WTC11 (cell line): Measurements from ENCODE around the gene LHFPL2. TPM values are rescaled to one million over a fixed set of nuclear protein-coding genes. Genes with fewer than 3 reads are reported as not detected.

Experiments used
- ATAC-seq: fragments of 200-7000 bp; cut with Tn5 transposase; 2 replicates; pipeline ENCODE4 v1.10.0; 2021; ENCODE audit warnings: mild to moderate bottlenecking, moderate library complexity
- CTCF ChIA-PET: fragments of 300-600 bp; sonication (Branson Sonifier 250); formaldehyde crosslinking; loops from one replicate; lab custom pipeline; 2021; ENCODE audit warnings: antibody characterized with exemption; lab: Charles Lee
- POLR2A ChIA-PET: fragments of 350-600 bp; sonication (Branson Sonifier 250); formaldehyde crosslinking; loops from one replicate; lab custom pipeline; 2021; ENCODE audit warnings: antibody characterized with exemption; lab: Charles Lee
- DNase-seq: peaks from one replicate; pipeline ENCODE4 v3.0.0; 2021; ENCODE audit warnings: low spot score
- H3K27ac Mint-ChIP-seq: 2 replicates; pipeline ENCODE4 v1.8.0; 2021; ENCODE audit warnings: mixed read lengths
- H3K27me3 Mint-ChIP-seq: 2 replicates; pipeline ENCODE4 v1.8.0; 2021; ENCODE audit warnings: low read depth, mild to moderate bottlenecking, moderate library complexity, mixed read lengths
- H3K36me3 Mint-ChIP-seq: 2 replicates; pipeline ENCODE4 v1.8.0; 2021; ENCODE audit warnings: mixed read lengths
- H3K4me1 Mint-ChIP-seq: 2 replicates; pipeline ENCODE4 v1.8.0; 2022; ENCODE audit warnings: mixed read lengths
- H3K4me3 Mint-ChIP-seq: 2 replicates; pipeline ENCODE4 v1.8.0; 2021; ENCODE audit warnings: mild to moderate bottlenecking, moderate library complexity, mixed read lengths
- H3K9me3 Mint-ChIP-seq: 2 replicates; pipeline ENCODE4 v1.8.0; 2021; ENCODE audit warnings: mixed read lengths
- AFF4 ChIP-seq: sonication (generic); formaldehyde crosslinking; IDR thresholded peaks from 2 replicates; pipeline ENCODE4 v1.8.1; 2023; ENCODE audit warnings: mild to moderate bottlenecking, missing genetic modification reagents, borderline replicate concordance
- ARID4B ChIP-seq: sonication (generic); formaldehyde crosslinking; IDR thresholded peaks from 2 replicates; pipeline ENCODE4 v1.8.0; 2023; ENCODE audit warnings: missing genetic modification reagents, mild to moderate bottlenecking, borderline replicate concordance
- CREM ChIP-seq: sonication (generic); formaldehyde crosslinking; IDR thresholded peaks from 2 replicates; pipeline ENCODE4 v1.8.1; 2022; ENCODE audit warnings: mild to moderate bottlenecking, missing genetic modification reagents, moderate library complexity
- GABPB1 ChIP-seq: sonication (generic); formaldehyde crosslinking; IDR thresholded peaks from 2 replicates; pipeline ENCODE4 v1.8.1; 2023; ENCODE audit warnings: mild to moderate bottlenecking, missing genetic modification reagents
- GRHL2 ChIP-seq: fragments of 250-450 bp; sonication (Bioruptor Pico); IDR thresholded peaks from 2 replicates; pipeline ENCODE4 v1.8.0; 2022; ENCODE audit warnings: mild to moderate bottlenecking, moderate library complexity; ENCODE audit not compliant: insufficient replicate concordance, severe bottlenecking
- GTF2I ChIP-seq: fragments of 250-450 bp; sonication (Bioruptor Pico); conservative IDR thresholded peaks from 2 replicates; pipeline ENCODE4 v1.4.0; 2021; ENCODE audit warnings: mild to moderate bottlenecking
- MAX ChIP-seq: sonication (generic); formaldehyde crosslinking; IDR thresholded peaks from 2 replicates; pipeline ENCODE4 v1.8.0; 2022; ENCODE audit warnings: mild to moderate bottlenecking, missing genetic modification reagents
- NR2C2 ChIP-seq: sonication (generic); formaldehyde crosslinking; IDR thresholded peaks from 2 replicates; pipeline ENCODE4 v1.8.0; 2022; ENCODE audit warnings: mild to moderate bottlenecking, missing genetic modification reagents
- PREB ChIP-seq: sonication (generic); formaldehyde crosslinking; IDR thresholded peaks from 2 replicates; pipeline ENCODE4 v1.8.1; 2022; ENCODE audit warnings: mild to moderate bottlenecking, missing genetic modification reagents, moderate library complexity, borderline replicate concordance
- SOX15 ChIP-seq: fragments of 250-450 bp; sonication (Bioruptor Pico); IDR thresholded peaks from 2 replicates; pipeline ENCODE4 v1.9.0; 2021; ENCODE audit warnings: mild to moderate bottlenecking
- TCF7 ChIP-seq: sonication (generic); formaldehyde crosslinking; IDR thresholded peaks from 2 replicates; pipeline ENCODE4 v1.8.0; 2022; ENCODE audit warnings: mild to moderate bottlenecking, low read depth, missing genetic modification reagents, moderate library complexity
- ZNF138 ChIP-seq: sonication (generic); formaldehyde crosslinking; conservative IDR thresholded peaks from 2 replicates; pipeline ENCODE4 v1.8.1; 2022; ENCODE audit warnings: mild to moderate bottlenecking, moderate library complexity, missing genetic modification reagents
- ZNF232 ChIP-seq: sonication (generic); formaldehyde crosslinking; IDR thresholded peaks from 2 replicates; pipeline ENCODE4 v1.8.0; 2022; ENCODE audit warnings: mild to moderate bottlenecking, missing genetic modification reagents
- ZNF281 ChIP-seq: sonication (generic); formaldehyde crosslinking; IDR thresholded peaks from 2 replicates; pipeline ENCODE4 v1.8.0; 2023; ENCODE audit warnings: mild to moderate bottlenecking, missing genetic modification reagents
- ZNF671 ChIP-seq: fragments of 250-450 bp; sonication (Bioruptor Pico); IDR thresholded peaks from 2 replicates; pipeline ENCODE4 v1.8.0; 2021; ENCODE audit warnings: mild to moderate bottlenecking
- total RNA-seq: library from RNA; stranded (reverse); gene quantifications from 3 replicates; pipeline ENCODE4 v1.2.3, GENCODE V29; 2021

LHFPL2 gene
- total RNA-seq, 1 experiment from 2014 or later: 40.6 TPM

GRCh38 chr5:78544561-78545201, 103.9 kb downstream of the LHFPL2 start:
- H3K9me3 Mint-ChIP-seq: peaks cover 6% of the 10 kb centered on the region
- ATAC-seq: no peak
- ChIA-PET CTCF (interaction anchor here (1.0 to 3.7 kb wide), 2 partner anchors 11 to 216 kb away, joined by 3 to 21 read pairs; no protein-coding TSS in a partner anchor), POLR2A (no interaction called here)
- no peak overlapping the region for H3K4me3 Mint-ChIP-seq
- peak overlapping the region; percentile 2; the same call in 1 of the 2 replicates for H3K27ac Mint-ChIP-seq
- H3K27me3 Mint-ChIP-seq: no peaks in the 10 kb centered on the region
- peaks cover 61% of the 10 kb centered on the region for H3K4me1 Mint-ChIP-seq
- peaks cover 9% of the 10 kb centered on the region for H3K36me3 Mint-ChIP-seq
- TF ChIP-seq ZNF232 (CRISPR knock-in tag) (no peak), GABPB1 (CRISPR knock-in tag) (no peak), PREB (no peak), GTF2I (no peak)
- no peak for DNase-seq

GRCh38 chr5:78543916-78544315, 104.7 kb downstream of the LHFPL2 start:
- Mint-ChIP-seq H3K4me3 (no peak overlapping the region), H3K36me3 (peaks cover 2% of the 10 kb centered on the region; the same call in 1 of the 2 replicates), H3K27me3 (no peaks in the 10 kb centered on the region), H3K27ac (peak overlapping the region; percentile 92), H3K4me1 (peaks cover 61% of the 10 kb centered on the region), H3K9me3 (no peaks in the 10 kb centered on the region; the same call in 1 of the 2 replicates)
- TF ChIP-seq GABPB1 (CRISPR knock-in tag) (no peak), ZNF671 (no peak), CREM (CRISPR knock-in tag) (no peak), SOX15 (CRISPR knock-in tag) (no peak), AFF4 (no peak), ARID4B (CRISPR knock-in tag) (no peak), TCF7 (no peak), MAX (no peak), NR2C2 (no peak), ZNF281 (CRISPR knock-in tag) (no peak), GRHL2 (CRISPR knock-in tag) (no peak), ZNF138 (CRISPR knock-in tag) (no peak)
- ChIA-PET CTCF (interaction anchor here (1.0 to 3.7 kb wide), 2 partner anchors 10 to 217 kb away, joined by 3 to 21 read pairs; no protein-coding TSS in a partner anchor), POLR2A (no interaction called here)
- no peak for DNase-seq
- ATAC-seq: no peak
